Activated CD4-positive, alpha-beta T cell treated with anti-CD3 and anti-CD28 coated beads, Interleukin-2, amount 10 ng/mL, durations not matched to agents 24 days and 14 days (primary cell): ENCODE data around the gene RNF217. TPM values are rescaled to one million over a fixed set of nuclear protein-coding genes. Genes with fewer than 3 reads are reported as not detected.
"Not testable (repeated sequence)": the region's sequence is repeated elsewhere in the genome, so short reads cannot be mapped to it uniquely, and the experiment has no call there.

ENCODE experiments used
- DNase-seq: peaks from one replicate; pipeline ENCODE4 v3.0.0; 2022
- H3K27ac Mint-ChIP-seq: one replicate; pipeline ENCODE4 v1.8.0; 2022; ENCODE audit warnings: mild to moderate bottlenecking, mixed read lengths
- H3K27me3 Mint-ChIP-seq: one replicate; pipeline ENCODE4 v1.8.0; 2022; ENCODE audit warnings: mixed read lengths
- H3K36me3 Mint-ChIP-seq: one replicate; pipeline ENCODE4 v1.8.0; 2022; ENCODE audit warnings: low read depth, mild to moderate bottlenecking, mixed read lengths
- H3K4me1 Mint-ChIP-seq: one replicate; pipeline ENCODE4 v1.8.0; 2021; ENCODE audit warnings: mixed read lengths
- H3K4me3 Mint-ChIP-seq: one replicate; pipeline ENCODE4 v1.8.0; 2022; ENCODE audit warnings: mild to moderate bottlenecking, moderate library complexity, mixed read lengths
- H3K9me3 Mint-ChIP-seq: one replicate; pipeline ENCODE4 v1.8.0; 2021; ENCODE audit warnings: mixed read lengths
- intact Hi-C: fragments of 100-400 bp; cut with micrococcal nuclease; formaldehyde crosslinking; loops from one replicate; pipeline ENCODE4 v1.15.1; 2023
- total RNA-seq: library from RNA; stranded (reverse); gene quantifications from 2 replicates; pipeline ENCODE4 v1.2.3, GENCODE V29; 2022

The RNF217 gene
- total RNA-seq, 1 donor from 2014 or later, result 0.72 TPM

GRCh38 chr6:124955108-124955856 lies 7.0 kb upstream of the RNF217 start:
- no peaks in the 10 kb centered on the region for H3K4me1 Mint-ChIP-seq
- DNase-seq, result no peak
- H3K27me3 Mint-ChIP-seq, result peaks cover 22% of the 10 kb centered on the region
- no peak overlapping the region for H3K4me3 Mint-ChIP-seq
- no peak overlapping the region for H3K27ac Mint-ChIP-seq
- H3K36me3 Mint-ChIP-seq, result no peaks in the 10 kb centered on the region
- H3K9me3 Mint-ChIP-seq, result peaks cover 5% of the 10 kb centered on the region
- intact Hi-C loops, result no loop called here

DNA sequence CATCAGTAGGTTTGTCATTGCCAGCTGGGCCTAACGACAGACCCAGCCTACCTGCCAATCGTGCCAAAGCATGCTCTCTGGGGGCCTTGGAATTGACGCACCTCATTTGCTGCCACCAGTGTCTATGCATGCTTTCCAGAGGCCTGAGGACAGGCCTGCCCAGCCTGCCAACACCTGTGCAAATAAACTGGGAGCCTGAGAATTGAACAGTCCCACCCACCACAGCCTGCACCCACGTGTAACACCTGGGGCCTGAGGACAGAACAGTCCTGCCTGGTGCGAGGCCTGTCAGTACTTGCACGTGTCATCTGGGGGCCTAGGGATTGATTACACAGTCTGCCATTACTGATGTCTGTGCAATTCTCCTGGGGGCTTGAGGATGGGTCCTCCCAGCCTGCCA lies 6.2 kb upstream of the RNF217 start:
- DNase-seq, result no peak
- Mint-ChIP-seq H3K27ac (no peak overlapping the region), H3K27me3 (peaks cover 29% of the 10 kb centered on the region), H3K36me3 (no peaks in the 10 kb centered on the region), H3K9me3 (peaks cover 5% of the 10 kb centered on the region), H3K4me3 (no peak overlapping the region), H3K4me1 (no peaks in the 10 kb centered on the region)
- intact Hi-C loops, result no loop called here

GRCh38 chr6:124958149-124958548 lies 4.1 kb upstream of the RNF217 start:
- no peaks in the 10 kb centered on the region for H3K36me3 Mint-ChIP-seq
- H3K9me3 Mint-ChIP-seq, result peaks cover 5% of the 10 kb centered on the region
- H3K4me3 Mint-ChIP-seq, result no peak overlapping the region
- intact Hi-C loops, result no loop called here
- no peak for DNase-seq
- peaks cover 6% of the 10 kb centered on the region for H3K4me1 Mint-ChIP-seq
- H3K27me3 Mint-ChIP-seq, result peaks cover 39% of the 10 kb centered on the region
- no peak overlapping the region for H3K27ac Mint-ChIP-seq

DNA sequence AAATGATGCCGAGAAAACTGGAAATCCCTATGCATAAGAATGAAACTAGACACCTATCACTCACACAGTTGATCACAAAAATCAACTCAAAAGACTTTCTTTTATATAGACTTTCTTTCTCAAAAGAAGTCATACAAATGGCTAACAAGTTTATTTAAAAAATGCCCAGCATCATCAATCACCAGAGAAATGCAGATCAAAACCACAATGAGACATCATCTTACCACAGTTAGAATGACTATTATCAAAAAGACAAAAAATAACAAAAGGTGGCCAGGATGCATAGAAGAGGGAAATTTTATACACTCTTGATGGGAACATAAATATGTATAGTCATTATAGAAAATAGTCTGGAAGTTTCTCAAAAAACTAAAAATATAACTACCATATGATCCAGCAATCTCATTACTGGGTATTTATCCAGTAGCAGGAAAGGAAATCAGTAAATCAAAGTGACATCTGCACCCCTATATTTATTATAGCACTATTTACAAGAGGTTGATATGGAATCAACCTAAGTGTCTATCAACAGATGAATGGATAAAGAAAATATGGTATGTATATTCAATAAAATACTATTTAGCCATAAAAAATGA lies 3.4 kb upstream of the RNF217 start:
- H3K9me3 Mint-ChIP-seq, result peaks cover 5% of the 10 kb centered on the region
- no peaks in the 10 kb centered on the region for H3K36me3 Mint-ChIP-seq
- no peak overlapping the region for H3K4me3 Mint-ChIP-seq
- peaks cover 44% of the 10 kb centered on the region for H3K27me3 Mint-ChIP-seq
- no peak overlapping the region for H3K27ac Mint-ChIP-seq
- intact Hi-C loops, result no loop called here
- H3K4me1 Mint-ChIP-seq, result peaks cover 11% of the 10 kb centered on the region
- no peak for DNase-seq

GRCh38 chr6:124960757-124961463 lies 1.3 kb upstream of the RNF217 start:
- H3K4me1 Mint-ChIP-seq, result peaks cover 12% of the 10 kb centered on the region
- no peak overlapping the region for H3K27ac Mint-ChIP-seq
- H3K27me3 Mint-ChIP-seq, result peaks cover 57% of the 10 kb centered on the region
- peak overlapping the region; percentile 83 for H3K4me3 Mint-ChIP-seq
- H3K9me3 Mint-ChIP-seq, result peaks cover 5% of the 10 kb centered on the region
- H3K36me3 Mint-ChIP-seq, result no peaks in the 10 kb centered on the region
- intact Hi-C loops, result loop anchor here (10.0 kb wide), 1 partner anchor 154 kb away; no protein-coding TSS in a partner anchor
- DNase-seq, result no peak

DNA sequence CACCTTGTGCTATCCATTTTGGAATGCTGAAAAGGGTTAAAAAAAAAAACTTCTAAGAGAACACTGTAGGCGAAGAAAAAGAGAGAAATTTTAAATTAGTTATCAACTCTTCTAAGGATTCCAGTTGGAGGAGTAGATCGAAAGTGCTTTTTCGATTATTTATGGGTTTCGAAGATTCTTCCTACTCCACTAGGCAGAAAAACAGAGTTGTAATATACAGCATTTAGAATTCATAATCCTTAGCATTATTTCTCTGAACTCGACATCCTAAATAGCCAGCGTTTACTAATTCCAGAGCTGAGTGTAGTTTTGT lies 817 bp upstream of the RNF217 start:
- H3K9me3 Mint-ChIP-seq, result peaks cover 4% of the 10 kb centered on the region
- peak overlapping the region; percentile 69 for H3K27ac Mint-ChIP-seq
- peak overlapping the region; percentile 83 for H3K4me3 Mint-ChIP-seq
- intact Hi-C loops, result loop anchor here (10.0 kb wide), 1 partner anchor 153 kb away; no protein-coding TSS in a partner anchor
- no peak for DNase-seq
- peaks cover 59% of the 10 kb centered on the region for H3K27me3 Mint-ChIP-seq
- H3K36me3 Mint-ChIP-seq, result no peaks in the 10 kb centered on the region
- peaks cover 14% of the 10 kb centered on the region for H3K4me1 Mint-ChIP-seq

DNA sequence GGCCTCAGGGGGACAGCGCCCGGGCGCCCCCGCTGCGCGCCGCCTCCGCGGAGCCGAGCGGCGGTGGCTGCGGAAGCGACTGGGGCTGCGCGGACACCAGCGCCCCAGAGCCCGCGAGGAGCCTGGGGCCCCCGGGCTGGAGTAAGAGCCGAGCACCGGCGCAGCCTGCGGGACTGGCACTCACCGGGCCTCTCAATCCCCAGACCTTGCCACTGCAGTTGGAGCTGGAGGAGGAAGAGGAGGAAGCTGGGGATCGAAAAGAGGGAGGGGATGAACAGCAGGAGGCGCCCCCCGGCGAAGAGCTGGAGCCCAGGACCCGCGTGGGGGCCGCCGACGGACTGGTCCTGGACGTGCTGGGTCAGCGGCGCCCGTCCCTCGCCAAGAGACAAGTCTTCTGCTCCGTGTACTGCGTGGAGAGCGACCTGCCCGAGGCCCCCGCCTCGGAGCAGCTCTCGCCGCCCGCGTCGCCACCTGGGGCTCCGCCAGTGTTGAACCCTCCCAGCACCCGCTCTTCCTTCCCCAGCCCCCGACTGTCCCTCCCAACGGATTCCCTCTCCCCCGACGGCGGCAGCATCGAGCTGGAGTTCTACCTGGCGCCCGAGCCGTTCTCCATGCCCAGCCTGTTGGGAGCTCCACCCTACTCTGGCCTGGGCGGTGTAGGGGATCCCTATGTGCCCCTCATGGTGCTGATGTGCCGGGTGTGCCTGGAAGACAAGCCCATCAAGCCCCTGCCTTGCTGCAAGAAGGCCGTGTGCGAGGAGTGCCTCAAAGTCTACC lies 590 bp downstream of the RNF217 start:
- H3K4me3 Mint-ChIP-seq, result peak overlapping the region; percentile 73
- DNase-seq, result peak; percentile 63
- H3K36me3 Mint-ChIP-seq, result no peaks in the 10 kb centered on the region
- H3K27me3 Mint-ChIP-seq, result peaks cover 51% of the 10 kb centered on the region
- H3K9me3 Mint-ChIP-seq, result no peaks in the 10 kb centered on the region
- peaks cover 14% of the 10 kb centered on the region for H3K4me1 Mint-ChIP-seq
- intact Hi-C loops, result loop anchor here (10.0 kb wide), 1 partner anchor 152 kb away; no protein-coding TSS in a partner anchor
- H3K27ac Mint-ChIP-seq, result peak overlapping the region; percentile 73

GRCh38 chr6:124963416-124963785 lies 1.2 kb downstream of the RNF217 start:
- Mint-ChIP-seq H3K27me3 (peaks cover 52% of the 10 kb centered on the region), H3K4me3 (peak overlapping the region; percentile 73), H3K9me3 (no peaks in the 10 kb centered on the region), H3K27ac (peak overlapping the region; percentile 73), H3K36me3 (no peaks in the 10 kb centered on the region), H3K4me1 (peaks cover 14% of the 10 kb centered on the region)
- no peak for DNase-seq
- intact Hi-C loops, result loop anchor here (10.0 kb wide), 1 partner anchor 151 kb away; no protein-coding TSS in a partner anchor

GRCh38 chr6:124963831-124964763 lies 1.9 kb downstream of the RNF217 start:
- intact Hi-C loops, result loop anchor here (10.0 kb wide), 1 partner anchor 151 kb away; no protein-coding TSS in a partner anchor
- Mint-ChIP-seq H3K4me3 (no peak overlapping the region), H3K27ac (no peak overlapping the region), H3K9me3 (no peaks in the 10 kb centered on the region), H3K36me3 (no peaks in the 10 kb centered on the region), H3K27me3 (peaks cover 49% of the 10 kb centered on the region), H3K4me1 (peaks cover 14% of the 10 kb centered on the region)
- DNase-seq, result no peak

DNA sequence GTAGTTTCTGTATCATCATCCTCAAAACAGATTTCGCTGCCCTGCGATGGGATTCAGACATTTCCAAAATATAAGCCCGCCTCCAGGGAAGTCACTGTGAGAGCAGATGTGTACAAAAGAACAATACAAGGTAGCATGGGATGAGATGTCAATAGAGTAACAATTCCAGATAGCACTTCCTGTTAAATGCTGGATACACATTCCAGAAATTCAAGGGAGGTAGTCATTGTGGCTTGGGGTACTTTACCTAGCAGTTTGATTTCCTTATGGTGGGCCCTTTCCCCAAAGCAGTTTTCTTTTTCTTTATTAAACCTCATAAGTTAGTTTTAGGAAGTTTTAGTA lies 2.5 kb downstream of the RNF217 start:
- Mint-ChIP-seq H3K4me1 (peaks cover 14% of the 10 kb centered on the region), H3K27ac (no peak overlapping the region), H3K9me3 (no peaks in the 10 kb centered on the region), H3K36me3 (no peaks in the 10 kb centered on the region), H3K4me3 (no peak overlapping the region), H3K27me3 (peaks cover 45% of the 10 kb centered on the region)
- intact Hi-C loops, result loop anchor here (10.0 kb wide), 1 partner anchor 150 kb away; no protein-coding TSS in a partner anchor
- no peak for DNase-seq

GRCh38 chr6:124965424-124965850 lies 3.2 kb downstream of the RNF217 start:
- not testable (repeated sequence) for H3K36me3 Mint-ChIP-seq, DNase-seq, H3K4me3 Mint-ChIP-seq, H3K27ac Mint-ChIP-seq, H3K9me3 Mint-ChIP-seq
- peaks cover 38% of the 10 kb centered on the region for H3K27me3 Mint-ChIP-seq
- H3K4me1 Mint-ChIP-seq, result peaks cover 14% of the 10 kb centered on the region
- intact Hi-C loops, result loop anchor here (10.0 kb wide), 1 partner anchor 149 kb away; no protein-coding TSS in a partner anchor

GRCh38 chr6:124967444-124967843 lies 5.2 kb downstream of the RNF217 start:
- H3K27me3 Mint-ChIP-seq, result peaks cover 26% of the 10 kb centered on the region
- H3K27ac Mint-ChIP-seq, result no peak overlapping the region
- no peak overlapping the region for H3K4me3 Mint-ChIP-seq
- intact Hi-C loops, result loop anchor here (10.0 kb wide), 1 partner anchor 147 kb away; no protein-coding TSS in a partner anchor
- DNase-seq, result no peak
- H3K4me1 Mint-ChIP-seq, result peaks cover 9% of the 10 kb centered on the region
- no peaks in the 10 kb centered on the region for H3K36me3 Mint-ChIP-seq
- H3K9me3 Mint-ChIP-seq, result no peaks in the 10 kb centered on the region
